ENCODE results near the gene PIGBOS1. TPM values are rescaled to one million over a fixed set of nuclear protein-coding genes. Genes with fewer than 3 reads are reported as not detected.

PIGBOS1 gene
- total RNA-seq, 1 experiment from 2014 or later: 11.7 TPM

- 0 out of 2 replicates have a peak, but pooled peaks cover 7% of the 10 kb centered on the region for H3K4me1 ChIP-seq
- H3K9me3 ChIP-seq: no peaks in the 10 kb centered on the region
- Mint-ChIP-seq H3K4me3 (ENCODE audit: unreplicated experiment) (no peak overlapping the region), H3K4me1 (ENCODE audit: low read depth, unreplicated experiment) (no peaks in the 10 kb centered on the region), H3K27ac (ENCODE audit: unreplicated experiment) (no peak overlapping the region), H3K27me3 (ENCODE audit: insufficient read depth, unreplicated experiment) (no peaks in the 10 kb centered on the region), H3K36me3 (ENCODE audit: insufficient read depth, unreplicated experiment) (no peaks in the 10 kb centered on the region), H3K9me3 (ENCODE audit: unreplicated experiment) (no peaks in the 10 kb centered on the region)
- H3K4me3 ChIP-seq (ENCODE audit: low read depth, low read length): no peak overlapping the region
- no TSS peak for BruUV-seq (replicated peaks)
- H3K36me3 ChIP-seq (ENCODE audit: control insufficient read depth, insufficient read depth, low read length): no peaks in the 10 kb centered on the region
- no peak for TF ChIP-seq CTCF (IDR thresholded peaks at IDR 0.05; ENCODE audit: insufficient read depth in 1 of 2, low read depth in 1 of 2, low read length in 1 of 2, severe bottlenecking in 1 of 2, unreplicated experiment in 1 of 2)
- DNase-seq: no peak
- ChIA-PET POLR2A (no interaction called here), CTCF (interaction anchor here (1.3 kb wide), 1 partner anchor 96 kb away, joined by 3 read pairs; no protein-coding TSS in a partner anchor)
- no peaks in the 10 kb centered on the region for H3K27me3 ChIP-seq (replicated peaks; ENCODE audit: control insufficient read depth, insufficient read depth, low read length)
- intact Hi-C loops (cut with micrococcal nuclease; ENCODE audit: unreplicated experiment): no loop called here
Measured at GRCh38 chr15:55343168-55343567, 24.2 kb upstream of the PIGBOS1 start.

DNA sequence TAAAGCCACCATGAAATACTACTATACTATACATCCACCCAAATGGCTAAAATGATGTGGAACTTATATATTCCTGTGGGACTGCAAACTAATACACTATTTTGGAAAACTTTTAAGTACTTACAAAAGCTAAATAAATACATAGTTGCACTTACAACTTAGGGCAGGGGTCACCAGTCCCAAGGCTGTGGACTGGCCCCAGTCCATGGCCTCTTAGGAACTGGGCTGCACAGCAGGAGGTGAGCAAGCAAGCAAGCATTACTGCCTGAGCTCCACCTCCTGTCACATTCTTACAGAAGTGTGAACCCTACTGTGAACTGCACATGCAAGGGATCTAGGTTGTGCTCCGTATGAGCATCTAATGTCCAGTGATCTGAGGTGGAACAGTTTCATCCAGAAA lies 18.2 kb upstream of the PIGBOS1 start:
- intact Hi-C loops (cut with micrococcal nuclease; ENCODE audit: unreplicated experiment): no loop called here
- Mint-ChIP-seq H3K9me3 (ENCODE audit: unreplicated experiment) (no peaks in the 10 kb centered on the region), H3K4me3 (ENCODE audit: unreplicated experiment) (no peak overlapping the region), H3K27me3 (ENCODE audit: insufficient read depth, unreplicated experiment) (no peaks in the 10 kb centered on the region), H3K27ac (ENCODE audit: unreplicated experiment) (no peak overlapping the region), H3K4me1 (ENCODE audit: low read depth, unreplicated experiment) (no peaks in the 10 kb centered on the region), H3K36me3 (ENCODE audit: insufficient read depth, unreplicated experiment) (no peaks in the 10 kb centered on the region)
- ChIA-PET POLR2A (no interaction called here), CTCF (no interaction called here)
- no peak for TF ChIP-seq CTCF (IDR thresholded peaks at IDR 0.05; ENCODE audit: insufficient read depth in 1 of 2, low read depth in 1 of 2, low read length in 1 of 2, severe bottlenecking in 1 of 2, unreplicated experiment in 1 of 2)
- Histone ChIP-seq H3K4me3 (ENCODE audit: low read depth, low read length) (no peak overlapping the region), H3K4me1 (no peaks in the 10 kb centered on the region), H3K36me3 (ENCODE audit: control insufficient read depth, insufficient read depth, low read length) (no peaks in the 10 kb centered on the region), H3K9me3 (no peaks in the 10 kb centered on the region), H3K27me3 (replicated peaks; ENCODE audit: control insufficient read depth, insufficient read depth, low read length) (no peaks in the 10 kb centered on the region)
- DNase-seq: no peak
- no TSS peak for BruUV-seq (replicated peaks)

DNA sequence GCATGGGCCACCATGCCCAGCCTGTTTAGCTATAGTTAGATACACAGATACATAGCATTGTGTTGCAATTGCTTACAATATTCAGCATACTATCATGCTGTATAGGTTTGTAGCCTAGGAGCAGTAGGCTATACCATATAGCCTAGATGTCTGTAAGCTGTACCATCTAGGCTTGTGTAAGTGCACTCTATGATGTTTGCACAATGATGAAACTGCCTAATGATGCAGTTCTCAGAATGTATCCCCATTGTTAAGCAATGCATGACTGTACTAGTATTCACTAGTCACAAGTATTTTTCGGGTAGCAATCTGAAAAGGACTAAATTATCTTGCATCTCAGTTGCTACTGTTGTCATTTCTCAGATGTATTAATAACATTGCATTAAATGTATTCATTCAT lies 16.1 kb upstream of the PIGBOS1 start:
- no peaks in the 10 kb centered on the region for H3K36me3 Mint-ChIP-seq (ENCODE audit: insufficient read depth, unreplicated experiment)
- CTCF ChIA-PET: no interaction called here
- Histone ChIP-seq H3K4me1 (no peaks in the 10 kb centered on the region), H3K9me3 (no peaks in the 10 kb centered on the region), H3K4me3 (ENCODE audit: low read depth, low read length) (no peak overlapping the region), H3K36me3 (ENCODE audit: control insufficient read depth, insufficient read depth, low read length) (no peaks in the 10 kb centered on the region; the same call in 1 of the 2 replicates), H3K27me3 (replicated peaks; ENCODE audit: control insufficient read depth, insufficient read depth, low read length) (no peaks in the 10 kb centered on the region)
- no peak for DNase-seq
- TF ChIP-seq CTCF (IDR thresholded peaks at IDR 0.05; ENCODE audit: insufficient read depth in 1 of 2, low read depth in 1 of 2, low read length in 1 of 2, severe bottlenecking in 1 of 2, unreplicated experiment in 1 of 2): no peak
- H3K4me1 Mint-ChIP-seq (ENCODE audit: low read depth, unreplicated experiment): no peaks in the 10 kb centered on the region
- POLR2A ChIA-PET: no interaction called here
- no peaks in the 10 kb centered on the region for H3K27me3 Mint-ChIP-seq (ENCODE audit: insufficient read depth, unreplicated experiment)
- BruUV-seq (replicated peaks): no TSS peak
- no peak overlapping the region for H3K4me3 Mint-ChIP-seq (ENCODE audit: unreplicated experiment)
- no peak overlapping the region for H3K27ac Mint-ChIP-seq (ENCODE audit: unreplicated experiment)
- intact Hi-C loops (cut with micrococcal nuclease; ENCODE audit: unreplicated experiment): no loop called here
- H3K9me3 Mint-ChIP-seq (ENCODE audit: unreplicated experiment): no peaks in the 10 kb centered on the region
